HepG2 (cell line): Measurements from ENCODE around the gene CISH. TPM values are rescaled to one million over a fixed set of nuclear protein-coding genes. Genes with fewer than 3 reads are reported as not detected.

Source experiments
- AKNA ChIP-seq: sonication (generic); formaldehyde crosslinking; IDR thresholded peaks from 2 replicates; pipeline ENCODE4 v1.4.0; 2020; ENCODE audit warnings: missing genetic modification reagents, borderline replicate concordance
- CSRNP1 ChIP-seq: sonication (generic); formaldehyde crosslinking; IDR thresholded peaks from 2 replicates; pipeline ENCODE4 v1.8.1; 2023; ENCODE audit warnings: mild to moderate bottlenecking, missing genetic modification reagents
- ELF3 ChIP-seq: IDR thresholded peaks from 2 replicates; pipeline ENCODE4 v1.6.1; 2016; ENCODE audit warnings: missing genetic modification reagents, missing compliant biosample characterization
- PAF1 ChIP-seq: IDR thresholded peaks from 2 replicates; pipeline ENCODE4 v1.6.1; 2016; ENCODE audit warnings: missing genetic modification reagents, missing compliant biosample characterization
- STAG1 ChIP-seq: sonication (generic); formaldehyde crosslinking; IDR thresholded peaks from 2 replicates; pipeline ENCODE4 v1.4.0; 2020; ENCODE audit warnings: missing genetic modification reagents
- ZMAT5 ChIP-seq: sonication (generic); formaldehyde crosslinking; IDR thresholded peaks from 2 replicates; pipeline ENCODE4 v1.5.0; 2020; ENCODE audit warnings: mild to moderate bottlenecking, low read depth, missing genetic modification reagents, borderline replicate concordance
- ZNF253 ChIP-seq: sonication (generic); formaldehyde crosslinking; IDR thresholded peaks from 2 replicates; pipeline ENCODE4 v1.8.0; 2022; ENCODE audit warnings: mild to moderate bottlenecking, missing genetic modification reagents, borderline replicate concordance
- ZNF768 ChIP-seq: sonication (generic); formaldehyde crosslinking; IDR thresholded peaks from 2 replicates; pipeline ENCODE4 v1.4.0; 2020; ENCODE audit warnings: missing genetic modification reagents
- polyA plus RNA-seq, 8 experiments: library from polyadenylated mRNA; depleted of rRNA in 3 of 8; stranded (reverse) in 7 of 8; unstranded in 1 of 8; fragments of >200 nt; fragmentation: Illumina TruSeq in 4 of 8; extraction: Trizol in 4 of 8; gene quantifications; 2 replicates each; pipeline versions ENCODE4 v1.2.1 to v1.2.3, GENCODE V29; 2011 to 2016; ENCODE audit warnings: low read depth in 4 of 8, missing spikeins in 1 of 8, mixed read lengths in 1 of 8; ENCODE audit not compliant: insufficient read depth in 1 of 8
- total RNA-seq, 5 experiments: library from RNA; depleted of rRNA; stranded (reverse); fragments of >200 nt; fragmentation: Illumina TruSeq; extraction: Trizol; gene quantifications; 2 replicates each; pipeline ENCODE4 v1.2.3, GENCODE V29; 2016; ENCODE audit warnings: low read depth in 1 of 5

Gene CISH
- total and polyA plus RNA-seq, 2 of the 13 experiments (the other 11 are each of a cell fraction or from before 2014, with no cell fraction given): 0.91 to 1.5 TPM

- TF ChIP-seq CSRNP1 (CRISPR knock-in tag): no peak
- TF ChIP-seq ZNF768 (CRISPR knock-in tag): no peak
- TF ChIP-seq ELF3 (CRISPR knock-in tag): no peak
- no peak for TF ChIP-seq ZNF253
- TF ChIP-seq ZMAT5 (CRISPR knock-in tag): no peak
- no peak for TF ChIP-seq PAF1 (CRISPR knock-in tag)
- no peak for TF ChIP-seq AKNA (CRISPR knock-in tag)
- TF ChIP-seq STAG1 (CRISPR knock-in tag): no peak
- TF ChIP-seq, all 625 proteins: peak for 0
Observed at GRCh38 chr3:50655009-50655830, 43.6 kb upstream of the CISH start (continued).
